Thyroid gland (tissue), 4 donors: ENCODE results near the gene PAPPA2. TPM values are rescaled to one million over a fixed set of nuclear protein-coding genes. Genes with fewer than 3 reads are reported as not detected.

Experiments
- DNase-seq, 2 donors: peaks; one replicate each; pipeline ENCODE4 v3.0.0-alpha.2; 2019
- H3K27ac ChIP-seq, 3 donors: fragments of 200-600 bp; sonication (generic); 1 replicate in 2 of 3; 2 replicates in 1 of 3; pipeline ENCODE4 v1.5.1; 2016 to 2019; ENCODE audit warnings: mild to moderate bottlenecking in 1 of 3, moderate library complexity in 1 of 3
- H3K27me3 ChIP-seq: fragments of 200-600 bp; sonication (generic); one replicate; pipeline ENCODE4 v1.5.1; 2019
- H3K36me3 ChIP-seq, 2 donors: fragments of 200-600 bp; sonication (generic); one replicate each; pipeline ENCODE4 v1.5.1; 2016 to 2019
- H3K4me1 ChIP-seq, 2 donors: fragments of 200-600 bp; sonication (generic); one replicate each; pipeline ENCODE4 v1.5.1; 2017 to 2019
- H3K4me3 ChIP-seq, 3 donors: fragments of 200-600 bp; sonication (generic); replicated peaks in 1 of 3; 1 replicate in 2 of 3; 2 replicates in 1 of 3; pipeline ENCODE4 v1.5.1; 2016; ENCODE audit warnings: mild to moderate bottlenecking in 1 of 3
- H3K9me3 ChIP-seq: fragments of 200-600 bp; sonication (generic); one replicate; pipeline ENCODE4 v1.5.1; 2017
- CTCF ChIP-seq, 6 experiments: fragments of 200-600 bp in 3 of 6; fragments of 450-650 bp in 3 of 6; sonication (generic) in 3 of 6; IDR thresholded peaks; one replicate each; pipeline ENCODE4 v1.5.1; 2016 to 2019; ENCODE audit warnings: antibody characterized with exemption in 6 of 6, mild to moderate bottlenecking in 2 of 6, inconsistent platforms in 1 of 6, moderate library complexity in 1 of 6
- POLR2A ChIP-seq, 2 donors: fragments of 450-650 bp; IDR thresholded peaks; one replicate each; pipeline ENCODE4 v1.6.1; 2017; ENCODE audit warnings: antibody characterized with exemption in 2 of 2, mild to moderate bottlenecking in 2 of 2, moderate library complexity in 1 of 2
- WGBS, 2 donors: methylation state at CpG; one replicate each; pipeline ENCODE4 v1.1.5; 2017; 5-methylcytosine and 5-hydroxymethylcytosine counted together
- intact Hi-C: fragments of 100-400 bp; cut with DNase I; formaldehyde crosslinking; loops from one replicate; pipeline ENCODE4 v1.15.1; 2023
- total RNA-seq, 4 donors: library from RNA; depleted of rRNA; stranded (reverse); fragments of >200 nt; gene quantifications; one replicate each; pipeline ENCODE4 v1.2.3, GENCODE V29; 2016

Gene PAPPA2
- total RNA-seq, 4 donors from 2014 or later = 1.1 to 2.7 (median 1.6) TPM

DNA sequence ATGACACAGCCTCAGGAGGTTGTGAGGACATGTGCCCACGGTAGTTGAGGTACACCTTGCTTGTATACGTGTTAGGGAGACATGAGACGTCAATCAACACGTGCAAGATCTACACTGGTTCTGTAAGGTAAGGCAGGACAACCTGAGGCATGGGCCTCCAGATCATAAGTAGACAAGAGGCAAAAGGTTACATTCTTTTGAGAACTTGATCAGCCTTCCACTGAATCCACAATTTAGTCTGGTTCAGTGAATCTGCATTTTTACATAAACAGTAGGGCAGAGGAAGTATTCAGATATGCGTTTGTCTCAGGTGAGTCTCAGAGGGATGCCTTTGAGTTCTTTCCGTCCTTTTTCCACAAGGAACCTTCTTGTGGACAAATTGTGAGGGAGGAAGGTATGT is 352.6 kb downstream of the PAPPA2 start:
- no peaks in the 10 kb centered on the region for H3K36me3 ChIP-seq
- WGBS, 2 donors = 76 to 77% methylated on average over 6 of the region's 6 CpGs
- no peak overlapping the region for H3K4me3 ChIP-seq
- no peaks in the 10 kb centered on the region for H3K4me1 ChIP-seq
- TF ChIP-seq POLR2A (IDR thresholded peaks at IDR 0.05) = no peak
- TF ChIP-seq CTCF (IDR thresholded peaks at IDR 0.05) = no peak
- no peaks in the 10 kb centered on the region for H3K9me3 ChIP-seq
- H3K27ac ChIP-seq = no peak overlapping the region
- intact Hi-C loops = no loop called here
- DNase-seq = no peak
- no peaks in the 10 kb centered on the region for H3K27me3 ChIP-seq

- WGBS, 2 donors = 81 to 83% methylated on average over 3 of the region's 3 CpGs
- intact Hi-C loops = no loop called here
Measured at GRCh38 chr1:176816232-176816631, 353.3 kb downstream of the PAPPA2 start.

GRCh38 chr1:176820391-176821031 is 357.5 kb downstream of the PAPPA2 start:
- no peaks in the 10 kb centered on the region for H3K27me3 ChIP-seq
- no peak overlapping the region for H3K4me3 ChIP-seq
- no peaks in the 10 kb centered on the region for H3K9me3 ChIP-seq
- WGBS, 2 donors = 72 to 81% methylated on average over 5 of the region's 5 CpGs
- intact Hi-C loops = no loop called here
- DNase-seq = no peak
- TF ChIP-seq CTCF (IDR thresholded peaks at IDR 0.05) (no peak), POLR2A (IDR thresholded peaks at IDR 0.05) (no peak)
- no peaks in the 10 kb centered on the region for H3K4me1 ChIP-seq
- H3K36me3 ChIP-seq = no peaks in the 10 kb centered on the region
- no peak overlapping the region for H3K27ac ChIP-seq

More at GRCh38 chr1:176816232-176816631, 353.3 kb downstream of the PAPPA2 start:
- TF ChIP-seq POLR2A (IDR thresholded peaks at IDR 0.05) (no peak), CTCF (IDR thresholded peaks at IDR 0.05) (no peak)
- Histone ChIP-seq H3K9me3 (no peaks in the 10 kb centered on the region), H3K4me3 (no peak overlapping the region), H3K27me3 (no peaks in the 10 kb centered on the region), H3K36me3 (no peaks in the 10 kb centered on the region), H3K4me1 (no peaks in the 10 kb centered on the region), H3K27ac (no peak overlapping the region)
- DNase-seq = no peak

DNA sequence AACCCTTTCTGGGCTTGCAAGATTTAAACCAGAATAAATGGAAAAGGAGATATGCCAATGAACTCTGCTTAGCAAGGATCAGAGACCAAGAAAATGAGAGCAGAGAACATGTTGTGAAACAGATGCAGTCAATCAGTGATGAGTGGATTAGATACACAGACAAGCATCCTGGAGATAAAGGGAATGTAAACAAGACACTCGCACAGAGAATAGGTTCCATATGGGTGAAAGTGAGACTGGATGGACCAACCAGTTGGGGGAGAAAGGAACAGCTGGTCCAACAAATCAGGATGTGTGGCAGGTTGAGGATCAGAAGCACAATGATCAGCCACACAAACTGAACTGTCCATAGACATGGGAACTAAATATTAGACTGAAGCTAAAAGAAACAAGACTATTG is 363.3 kb downstream of the PAPPA2 start:
- Histone ChIP-seq H3K4me1 (no peaks in the 10 kb centered on the region), H3K9me3 (no peaks in the 10 kb centered on the region), H3K27ac (no peak overlapping the region), H3K27me3 (no peaks in the 10 kb centered on the region), H3K36me3 (no peaks in the 10 kb centered on the region), H3K4me3 (no peak overlapping the region)
- DNase-seq = no peak
- TF ChIP-seq CTCF (IDR thresholded peaks at IDR 0.05) = no peak
- TF ChIP-seq POLR2A (IDR thresholded peaks at IDR 0.05) = no peak
- 46% methylated on average over 1 of the region's 1 CpG for WGBS, 2 donors
- intact Hi-C loops = no loop called here

DNA sequence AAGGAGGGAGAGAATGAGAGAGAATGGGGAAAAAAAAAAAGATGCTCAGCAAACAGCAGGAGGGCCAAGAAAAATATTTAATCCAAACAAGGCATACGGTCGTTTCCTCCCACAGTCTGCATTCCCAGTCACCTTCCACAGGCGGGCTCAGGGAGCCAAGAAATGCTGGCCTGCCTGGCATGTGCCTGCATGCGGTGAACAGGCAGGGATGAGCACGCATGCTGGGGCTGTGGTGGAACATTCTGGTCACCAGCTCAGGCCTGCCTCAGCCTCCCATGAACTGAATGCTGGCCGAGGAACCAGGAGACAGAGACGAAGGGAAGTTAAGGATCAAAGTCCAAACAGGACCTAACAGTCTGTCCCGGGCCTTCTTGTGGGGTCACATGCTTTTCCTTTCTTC is 366.3 kb downstream of the PAPPA2 start:
- Histone ChIP-seq H3K27ac (no peak overlapping the region), H3K27me3 (no peaks in the 10 kb centered on the region), H3K4me1 (no peaks in the 10 kb centered on the region), H3K4me3 (no peak overlapping the region), H3K36me3 (no peaks in the 10 kb centered on the region), H3K9me3 (no peaks in the 10 kb centered on the region)
- intact Hi-C loops = no loop called here
- no peak for DNase-seq
- 64 to 72% methylated on average over 8 of the region's 8 CpGs for WGBS, 2 donors
- TF ChIP-seq POLR2A (IDR thresholded peaks at IDR 0.05) (no peak), CTCF (IDR thresholded peaks at IDR 0.05) (no peak)
